Activated CD4-positive, alpha-beta T cell treated with anti-CD3 and anti-CD28 coated beads for 24 hours (primary cell): Measurements from ENCODE around the gene EEF1AKMT3.
"Not testable (repeated sequence)": the region's sequence is repeated elsewhere in the genome, so short reads cannot be mapped to it uniquely, and the experiment has no call there.

Source experiments
- DNase-seq, 2 donors: peaks; one replicate each; pipeline ENCODE4 v3.0.0-alpha.2; 2020; ENCODE audit warnings: low read depth in 2 of 2

EEF1AKMT3 gene

GRCh38 chr12:57816001-57816854 lies 43.8 kb downstream of the EEF1AKMT3 start:
- DNase-seq, result no peak

- no peak for DNase-seq
Measured at GRCh38 chr12:57816855-57817151, 44.4 kb downstream of the EEF1AKMT3 start.

- DNase-seq, result no peak
Measured at GRCh38 chr12:57817261-57817989, 45.0 kb downstream of the EEF1AKMT3 start.

- DNase-seq, result not testable (repeated sequence)
Measured at GRCh38 chr12:57817990-57818331, 45.5 kb downstream of the EEF1AKMT3 start.

GRCh38 chr12:57820119-57820518 lies 47.7 kb downstream of the EEF1AKMT3 start:
- DNase-seq, result not testable (repeated sequence)

- DNase-seq, result not testable (repeated sequence)
Measured at GRCh38 chr12:57821015-57821414, 48.6 kb downstream of the EEF1AKMT3 start.

- DNase-seq, result no peak
Measured at GRCh38 chr12:57821474-57822214, 49.2 kb downstream of the EEF1AKMT3 start.

- DNase-seq, result no peak
Measured at GRCh38 chr12:57822392-57823130, 50.1 kb downstream of the EEF1AKMT3 start.

- DNase-seq, result no peak
Measured at GRCh38 chr12:57823131-57823907, 50.9 kb downstream of the EEF1AKMT3 start.

- DNase-seq, result no peak
Measured at GRCh38 chr12:57823908-57824640, 51.7 kb downstream of the EEF1AKMT3 start.

- DNase-seq, result no peak
Measured at GRCh38 chr12:57825451-57825850, 53.0 kb downstream of the EEF1AKMT3 start.

- DNase-seq, result no peak
Measured at GRCh38 chr12:57826400-57826799, 54.0 kb downstream of the EEF1AKMT3 start.

GRCh38 chr12:57826966-57827365 lies 54.6 kb downstream of the EEF1AKMT3 start:
- no peak for DNase-seq

GRCh38 chr12:57829025-57829777 lies 56.8 kb downstream of the EEF1AKMT3 start:
- DNase-seq, result no peak

GRCh38 chr12:57830393-57830792 lies 58.0 kb downstream of the EEF1AKMT3 start:
- no peak for DNase-seq
